ENCODE results near the gene DGCR2. TPM values are rescaled to one million over a fixed set of nuclear protein-coding genes. Genes with fewer than 3 reads are reported as not detected.
A peak's percentile ranks its signal among the peaks of the same experiment; 100 is the strongest.
"Not testable (repeated sequence)": the region's sequence is repeated elsewhere in the genome, so short reads cannot be mapped to it uniquely, and the experiment has no call there.

The DGCR2 gene
- total and polyA plus RNA-seq, 11 donors = 26.0 to 53.3 (median 41.2) TPM

GRCh38 chr22:19036523-19037273 lies 85.5 kb downstream of the DGCR2 start:
- H3K27ac ChIP-seq = no peak overlapping the region
- peak in 1 of 5 donors; percentile 58 for DNase-seq

GRCh38 chr22:19036229-19036522 lies 86.0 kb downstream of the DGCR2 start:
- H3K27me3 ChIP-seq = no peaks in the 10 kb centered on the region
- no peak overlapping the region for H3K4me3 ChIP-seq
- H3K4me1 ChIP-seq = peaks cover 0 to 6% (median 0%) of the 10 kb centered on the region in 12 donors
- intact Hi-C loops (cut with DNase I) = no loop called here
- no peak overlapping the region for H3K27ac ChIP-seq
- ATAC-seq (no peak), DNase-seq (no peak)
- peaks cover 0 to 40% (median 37%) of the 10 kb centered on the region in 9 donors for H3K36me3 ChIP-seq
- H3K9me3 ChIP-seq = no peaks in the 10 kb centered on the region
- TF ChIP-seq CTCF (IDR thresholded peaks at IDR 0.05) (no peak), POLR2A (IDR thresholded peaks at IDR 0.05) (no peak)
- 83 to 88% (median 84%) methylated on average over 4 of the region's 4 CpGs for WGBS, 4 donors

More at GRCh38 chr22:19036523-19037273, 85.5 kb downstream of the DGCR2 start:
- no peaks in the 10 kb centered on the region for H3K27me3 ChIP-seq
- intact Hi-C loops (cut with DNase I) = no loop called here
- no peak for ATAC-seq
- H3K4me1 ChIP-seq = peaks cover 0 to 6% (median 0%) of the 10 kb centered on the region in 12 donors
- 85 to 90% (median 87%) methylated on average over 13 to 17 of the region's 17 CpGs for WGBS, 4 donors
- H3K4me3 ChIP-seq = no peak overlapping the region
- peaks cover 0 to 45% (median 42%) of the 10 kb centered on the region in 9 donors for H3K36me3 ChIP-seq
- TF ChIP-seq CTCF (IDR thresholded peaks at IDR 0.05) = no peak
- no peak for TF ChIP-seq POLR2A (IDR thresholded peaks at IDR 0.05)
- H3K9me3 ChIP-seq = no peaks in the 10 kb centered on the region

GRCh38 chr22:19035474-19036228 lies 86.6 kb downstream of the DGCR2 start:
- H3K4me3 ChIP-seq = no peak overlapping the region
- peak in 1 of 5 donors; percentile 22 for DNase-seq
- peak in 3 of 4 donors; percentile 8 to 35 (median 21) for ATAC-seq
- no peaks in the 10 kb centered on the region for H3K9me3 ChIP-seq
- intact Hi-C loops (cut with DNase I) = no loop called here
- peaks cover 0 to 3% (median under 1%) of the 10 kb centered on the region in 9 donors for H3K27me3 ChIP-seq
- TF ChIP-seq POLR2A (IDR thresholded peaks at IDR 0.05) = no peak
- TF ChIP-seq CTCF (IDR thresholded peaks at IDR 0.05) = peak in 1 of 12 donors; percentile 10
- peaks cover 0 to 34% (median 32%) of the 10 kb centered on the region in 9 donors for H3K36me3 ChIP-seq
- H3K4me1 ChIP-seq = peaks cover 0 to 6% (median 0%) of the 10 kb centered on the region in 12 donors
- no peak overlapping the region for H3K27ac ChIP-seq
- WGBS, 4 donors = 29 to 56% (median 40%) methylated on average over 13 to 14 of the region's 14 CpGs

- 36 to 45% (median 41%) methylated on average over 5 to 6 of the region's 6 CpGs for whole genome bisulfite sequencing, 4 donors
- H3K36me3 ChIP-seq = peaks cover 0 to 29% (median 26%) of the 10 kb centered on the region in 9 donors
- intact Hi-C loops (cut with DNase I); DNase-seq; H3K27me3 ChIP-seq; H3K4me3 ChIP-seq; H3K27ac ChIP-seq; ATAC-seq; H3K9me3 ChIP-seq; H3K4me1 ChIP-seq: not testable (repeated sequence)
These were observed 87.1 kb downstream of the DGCR2 start for GRCh38 chr22:19035126-19035473.

GRCh38 chr22:19034724-19035120 lies 87.5 kb downstream of the DGCR2 start:
- H3K9me3 ChIP-seq; H3K27ac ChIP-seq; intact Hi-C loops (cut with DNase I); H3K4me3 ChIP-seq; DNase-seq; H3K27me3 ChIP-seq; ATAC-seq; H3K4me1 ChIP-seq: not testable (repeated sequence)
- 66 to 83% (median 72%) methylated on average over 4 to 9 of the region's 12 CpGs; no CpG with 5 or more reads in 1 of the 4 donors for WGBS, 4 donors
- peaks cover 0 to 25% (median 22%) of the 10 kb centered on the region in 9 donors for H3K36me3 ChIP-seq

GRCh38 chr22:19034031-19034723 lies 88.0 kb downstream of the DGCR2 start:
- H3K4me3 ChIP-seq; intact Hi-C loops (cut with DNase I); H3K9me3 ChIP-seq; H3K27ac ChIP-seq; H3K4me1 ChIP-seq; DNase-seq; ATAC-seq: not testable (repeated sequence)
- H3K27me3 ChIP-seq = peaks cover 0 to 13% (median 8%) of the 10 kb centered on the region in 9 donors
- WGBS, 4 donors = 70 to 82% (median 74%) methylated on average over 3 to 6 of the region's 6 CpGs
- H3K36me3 ChIP-seq = peaks cover 0 to 20% (median 17%) of the 10 kb centered on the region in 9 donors

GRCh38 chr22:19033568-19033905 lies 88.7 kb downstream of the DGCR2 start:
- H3K27ac ChIP-seq; intact Hi-C loops (cut with DNase I); H3K9me3 ChIP-seq; H3K4me3 ChIP-seq; DNase-seq: not testable (repeated sequence)
- Histone ChIP-seq H3K36me3 (peaks cover 0 to 13% (median 11%) of the 10 kb centered on the region in 9 donors), H3K4me1 (peaks cover 0 to 11% (median 0%) of the 10 kb centered on the region in 12 donors), H3K27me3 (peaks cover 0 to 20% (median 14%) of the 10 kb centered on the region in 9 donors)
- WGBS, 4 donors = 69 to 73% (median 70%) methylated on average over 2 to 5 of the region's 5 CpGs; no CpG with 5 or more reads in 1 of the 4 donors
- ATAC-seq = peak in 1 of 4 donors; percentile 9

All from heart left ventricle (tissue), 16 donors.